SK-N-DZ (cell line): ENCODE results near the gene ATP4A.

Experiments used
- DNase-seq: peaks from one replicate; pipeline ENCODE4 v3.0.0-alpha.2; 2015; ENCODE audit warnings: low spot score

Gene ATP4A

GRCh38 chr19:35565016-35565856, 1.8 kb upstream of the ATP4A start:
- DNase-seq = no peak

DNA sequence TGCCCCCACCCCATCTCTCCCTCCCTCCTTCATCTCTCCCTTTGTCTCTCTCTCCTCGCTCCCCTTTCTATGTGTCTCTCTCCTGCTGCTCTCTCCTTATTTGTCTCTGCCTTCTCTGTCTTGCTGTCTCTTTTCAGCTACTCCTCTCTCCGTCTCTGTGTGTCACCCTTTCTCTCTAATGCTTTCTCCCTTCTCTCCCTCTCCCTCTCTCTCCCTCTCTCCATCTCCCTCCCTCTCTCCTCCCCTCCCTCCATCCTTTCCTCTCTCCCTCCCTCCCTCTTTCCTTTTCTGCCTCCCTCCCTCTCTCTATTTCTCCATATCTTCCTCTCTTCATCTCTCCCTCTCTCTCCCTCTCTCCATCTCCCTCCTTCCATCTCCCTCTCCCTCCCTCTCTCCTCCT, 682 bp downstream of the ATP4A start:
- DNase-seq = no peak

GRCh38 chr19:35562336-35562735, 1.1 kb downstream of the ATP4A start:
- no peak for DNase-seq

- no peak for DNase-seq
Observed at GRCh38 chr19:35561436-35561835, 2.0 kb downstream of the ATP4A start.

- DNase-seq = no peak
Observed at GRCh38 chr19:35560677-35561076, 2.8 kb downstream of the ATP4A start.

DNA sequence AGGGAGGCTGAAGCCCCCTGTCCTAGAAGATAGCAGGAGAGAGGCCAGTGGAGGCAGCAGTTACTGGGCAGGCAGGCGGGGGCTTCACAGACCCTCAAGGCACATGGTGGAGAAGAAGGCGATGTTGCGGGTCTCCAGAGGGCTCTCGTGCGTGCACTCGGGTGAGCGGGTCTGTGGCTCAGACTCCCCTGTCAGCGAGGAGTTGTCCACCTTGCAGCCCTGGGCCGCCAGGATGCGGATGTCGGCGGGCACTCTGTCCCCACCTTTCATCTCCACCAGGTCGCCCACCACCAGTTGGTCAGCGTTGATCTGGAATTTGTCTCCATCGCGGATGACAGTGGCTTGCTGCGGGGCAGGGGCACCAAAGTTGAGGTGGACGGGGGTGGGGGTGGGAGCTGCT, 3.2 kb downstream of the ATP4A start:
- no peak for DNase-seq

- no peak for DNase-seq
Observed at GRCh38 chr19:35559781-35560180, 3.7 kb downstream of the ATP4A start.

- DNase-seq = no peak
Observed at GRCh38 chr19:35559281-35559659, 4.2 kb downstream of the ATP4A start.

DNA sequence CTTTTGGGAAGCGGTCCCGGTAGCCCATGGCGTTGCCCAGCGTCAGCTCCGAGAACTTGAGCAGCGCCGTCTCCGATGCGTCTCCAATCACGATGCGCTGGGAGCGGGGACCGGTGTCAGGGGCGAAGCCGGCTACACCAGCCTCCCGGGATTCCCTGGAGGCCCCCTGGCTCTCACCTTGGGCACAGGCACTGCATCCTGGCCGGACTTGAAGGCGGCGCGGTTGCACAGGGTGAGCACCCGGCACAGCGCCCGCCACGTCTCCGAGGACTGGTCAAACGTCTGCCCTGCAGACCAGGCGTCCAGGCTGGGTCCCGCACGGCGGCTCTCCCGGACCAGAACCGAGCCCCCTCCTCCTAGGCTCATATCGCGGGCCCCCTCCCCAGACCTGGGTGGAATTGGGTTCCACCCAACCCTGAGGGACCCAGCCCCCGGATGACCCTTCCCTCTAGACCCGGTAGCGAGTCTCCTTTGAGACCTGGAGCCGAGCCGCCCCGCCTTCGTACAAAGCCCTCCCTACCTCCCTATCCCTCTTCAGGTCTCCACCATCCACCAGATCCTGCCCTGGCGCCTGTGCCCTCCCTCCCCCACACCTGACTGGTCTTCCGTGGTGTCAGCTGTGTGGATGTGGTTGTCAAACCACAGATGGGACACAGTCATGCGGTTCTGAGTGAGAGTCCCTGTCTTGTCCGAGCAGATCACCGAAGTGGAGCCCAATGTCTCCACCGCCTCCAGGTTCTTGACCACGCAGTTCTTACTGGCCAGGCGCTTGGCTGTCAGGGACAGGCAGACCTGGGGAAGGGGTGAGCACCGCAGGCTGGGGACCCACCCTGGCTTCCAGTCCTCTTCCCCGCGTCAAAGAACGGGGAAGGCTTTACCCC, 4.8 kb downstream of the ATP4A start:
- no peak for DNase-seq

GRCh38 chr19:35557539-35558399, 5.7 kb downstream of the ATP4A start:
- peak; percentile 78 for DNase-seq

GRCh38 chr19:35556846-35557538, 6.5 kb downstream of the ATP4A start:
- DNase-seq = no peak

GRCh38 chr19:35556025-35556590, 7.3 kb downstream of the ATP4A start:
- no peak for DNase-seq

- peak; percentile 69 for DNase-seq
Observed at GRCh38 chr19:35555301-35556005, 8.0 kb downstream of the ATP4A start.

GRCh38 chr19:35554076-35554475, 9.4 kb downstream of the ATP4A start:
- DNase-seq = no peak

DNA sequence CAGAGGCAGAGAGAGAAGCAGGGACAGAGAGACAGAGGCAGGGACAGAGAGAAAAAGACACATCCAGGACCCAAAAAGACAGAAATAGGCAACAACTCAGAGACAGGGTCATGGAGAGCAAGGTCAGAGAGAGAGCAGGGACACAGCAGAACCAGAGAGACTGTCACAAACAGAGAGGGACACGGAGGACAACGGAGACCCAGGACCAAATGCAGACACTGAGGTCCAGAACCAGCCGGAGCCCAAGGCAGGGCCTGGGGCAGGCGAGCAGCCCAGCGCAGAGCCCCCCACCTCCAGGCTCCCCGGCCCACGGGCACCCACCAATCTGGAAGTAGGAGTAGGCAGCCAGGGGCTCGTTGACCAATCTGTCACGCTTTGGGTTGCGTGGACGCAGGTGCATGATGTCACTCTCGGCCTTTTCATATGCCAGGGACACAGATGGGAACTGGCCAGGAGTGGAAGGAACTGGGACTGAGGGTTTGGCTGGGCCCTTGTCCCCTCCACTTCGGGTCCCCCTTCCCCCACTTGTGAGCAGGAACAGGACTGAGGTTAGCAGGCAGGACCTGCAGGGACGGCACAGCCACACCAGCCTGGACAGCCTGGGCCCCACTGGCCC, 10.0 kb downstream of the ATP4A start:
- no peak for DNase-seq

- no peak for DNase-seq
Observed at GRCh38 chr19:35552534-35553384, 10.7 kb downstream of the ATP4A start.

DNA sequence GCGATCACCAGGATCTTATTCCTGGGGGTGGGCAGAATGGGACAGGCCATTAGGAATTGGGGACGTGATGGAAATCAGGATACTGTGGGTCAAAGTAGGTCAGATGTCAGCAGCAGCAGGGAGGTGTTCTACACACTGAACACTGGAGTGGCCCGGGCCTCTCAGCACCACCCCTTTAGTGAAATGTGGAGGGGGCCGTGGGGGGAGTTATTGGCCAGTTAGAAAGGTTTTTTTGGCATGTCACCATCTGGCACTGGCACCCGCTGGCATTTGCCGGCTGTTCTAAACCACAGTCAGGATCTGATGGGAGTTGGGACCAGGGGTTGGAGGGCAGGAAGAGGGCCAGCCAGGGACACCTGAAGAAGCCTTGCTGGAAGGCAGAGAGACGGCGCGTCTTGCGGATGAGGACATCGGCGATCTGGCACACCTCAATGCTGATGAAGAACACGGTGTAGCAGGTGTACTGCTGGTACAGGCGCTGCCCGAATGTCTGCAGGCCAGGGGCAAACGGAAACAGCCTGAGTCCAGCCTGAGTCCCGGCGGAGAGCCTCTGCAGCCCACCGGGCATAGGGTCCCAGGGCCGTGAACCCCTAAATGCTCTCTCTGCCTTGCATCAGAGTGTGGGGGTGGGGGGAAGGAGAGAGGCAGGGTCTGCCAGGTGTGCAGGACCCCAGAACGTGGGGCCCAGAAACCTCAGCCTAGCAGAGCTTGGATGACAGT, 12.2 kb downstream of the ATP4A start:
- DNase-seq = no peak

- no peak for DNase-seq
Observed at GRCh38 chr19:35549879-35550523, 13.5 kb downstream of the ATP4A start.
